Colon (tissue), 2 donors: ENCODE results near the gene PLK1.
"Not testable (repeated sequence)": the region's sequence is repeated elsewhere in the genome, so short reads cannot be mapped to it uniquely, and the experiment has no call there.

Experiments
- FAIRE-seq: peaks from 2 replicates; lab custom pipeline; 2012; peaks lifted over from hg19 to GRCh38; lab: Jason Lieb, UNC
- donor health status: control.
- donor health status: control.

The PLK1 gene

GRCh38 chr16:23678430-23679273 lies at the start of gene PLK1:
Gene PLK1 (plus strand): TSS chr16:23678889. CDS start chr16:23678933, 44 bp downstream.
- no peak for FAIRE-seq

- no peak for FAIRE-seq
Measured at GRCh38 chr16:23629516-23629915, 49.2 kb upstream of the PLK1 start.

- FAIRE-seq, result not testable (repeated sequence)
Measured at GRCh38 chr16:23631874-23632273, 46.8 kb upstream of the PLK1 start.

GRCh38 chr16:23634461-23635036 lies 44.1 kb upstream of the PLK1 start:
- FAIRE-seq, result no peak

- FAIRE-seq, result no peak
Measured at GRCh38 chr16:23635958-23636357, 42.7 kb upstream of the PLK1 start.

GRCh38 chr16:23640615-23640930 lies 38.1 kb upstream of the PLK1 start:
- no peak for FAIRE-seq

GRCh38 chr16:23640931-23641765 lies 37.5 kb upstream of the PLK1 start, which contains the start of the genes DCTN5 and PALB2:
Gene DCTN5 (plus strand): TSS chr16:23641466. CDS start chr16:23641543, 77 bp downstream.
Gene PALB2 (minus strand): TSS chr16:23641310. CDS start chr16:23641157, 153 bp downstream.
- FAIRE-seq, result no peak

- FAIRE-seq, result no peak
Measured at GRCh38 chr16:23642246-23642774, 36.4 kb upstream of the PLK1 start.

- FAIRE-seq, result no peak
Measured at GRCh38 chr16:23650674-23651416, 27.8 kb upstream of the PLK1 start.

- no peak for FAIRE-seq
Measured at GRCh38 chr16:23651943-23652468, 26.7 kb upstream of the PLK1 start.

- FAIRE-seq, result no peak
Measured at GRCh38 chr16:23663918-23664317, 14.8 kb upstream of the PLK1 start.

- FAIRE-seq, result no peak
Measured at GRCh38 chr16:23666571-23667354, 11.9 kb upstream of the PLK1 start.

GRCh38 chr16:23667355-23667659 lies 11.4 kb upstream of the PLK1 start:
- no peak for FAIRE-seq

GRCh38 chr16:23668225-23668624 lies 10.5 kb upstream of the PLK1 start:
- FAIRE-seq, result no peak

GRCh38 chr16:23668873-23669272 lies 9.8 kb upstream of the PLK1 start:
- FAIRE-seq, result no peak

- no peak for FAIRE-seq
Measured at GRCh38 chr16:23670137-23670776, 8.4 kb upstream of the PLK1 start.

- FAIRE-seq, result no peak
Measured at GRCh38 chr16:23673971-23674614, 4.6 kb upstream of the PLK1 start.

GRCh38 chr16:23676924-23677480 lies 1.7 kb upstream of the PLK1 start:
- no peak for FAIRE-seq

- FAIRE-seq, result no peak
Measured at GRCh38 chr16:23679274-23679985, 741 bp downstream of the PLK1 start.
